Measurements from ENCODE around the gene RNASET2.

Gene RNASET2, protein sequence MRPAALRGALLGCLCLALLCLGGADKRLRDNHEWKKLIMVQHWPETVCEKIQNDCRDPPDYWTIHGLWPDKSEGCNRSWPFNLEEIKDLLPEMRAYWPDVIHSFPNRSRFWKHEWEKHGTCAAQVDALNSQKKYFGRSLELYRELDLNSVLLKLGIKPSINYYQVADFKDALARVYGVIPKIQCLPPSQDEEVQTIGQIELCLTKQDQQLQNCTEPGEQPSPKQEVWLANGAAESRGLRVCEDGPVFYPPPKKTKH

DNA sequence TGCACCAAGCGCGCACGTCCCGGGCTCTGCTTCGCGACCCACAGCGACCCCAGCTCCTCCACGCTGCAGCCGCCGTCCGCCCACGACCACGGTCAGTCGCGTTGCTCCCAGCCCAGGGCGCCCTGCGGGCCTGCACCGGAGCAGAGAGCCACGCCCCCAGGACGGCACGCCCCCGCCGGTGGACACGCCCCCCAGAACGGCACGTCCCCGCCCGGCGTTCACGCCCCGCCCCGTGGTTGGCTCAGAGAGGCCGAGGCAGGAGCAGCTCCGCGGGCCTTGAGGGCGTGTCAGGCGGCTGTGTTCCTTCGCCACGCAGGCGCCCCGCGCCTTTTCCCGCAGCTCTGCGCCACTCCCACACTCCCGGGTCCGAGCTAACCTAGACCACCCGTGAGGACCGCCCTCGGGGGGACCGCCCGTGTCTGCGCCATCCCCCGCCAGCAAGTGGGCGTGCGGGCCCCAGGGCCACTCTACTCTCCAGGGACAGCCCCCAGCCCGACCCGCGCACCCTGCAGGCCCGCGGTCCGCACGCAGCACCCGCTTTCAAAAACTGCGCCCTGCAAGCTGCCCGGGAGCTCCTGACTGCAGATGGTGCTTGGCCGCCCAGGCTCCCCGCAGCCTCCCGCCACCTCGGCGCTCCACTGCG is at the start of gene RNASET2:
TSS of gene RNASET2 (minus strand) at position 107 of the 643 bp plus-strand sequence. CDS start 368 bp downstream, outside the sequence.
- DNase-seq, result peak; percentile 31 to 88

DNA sequence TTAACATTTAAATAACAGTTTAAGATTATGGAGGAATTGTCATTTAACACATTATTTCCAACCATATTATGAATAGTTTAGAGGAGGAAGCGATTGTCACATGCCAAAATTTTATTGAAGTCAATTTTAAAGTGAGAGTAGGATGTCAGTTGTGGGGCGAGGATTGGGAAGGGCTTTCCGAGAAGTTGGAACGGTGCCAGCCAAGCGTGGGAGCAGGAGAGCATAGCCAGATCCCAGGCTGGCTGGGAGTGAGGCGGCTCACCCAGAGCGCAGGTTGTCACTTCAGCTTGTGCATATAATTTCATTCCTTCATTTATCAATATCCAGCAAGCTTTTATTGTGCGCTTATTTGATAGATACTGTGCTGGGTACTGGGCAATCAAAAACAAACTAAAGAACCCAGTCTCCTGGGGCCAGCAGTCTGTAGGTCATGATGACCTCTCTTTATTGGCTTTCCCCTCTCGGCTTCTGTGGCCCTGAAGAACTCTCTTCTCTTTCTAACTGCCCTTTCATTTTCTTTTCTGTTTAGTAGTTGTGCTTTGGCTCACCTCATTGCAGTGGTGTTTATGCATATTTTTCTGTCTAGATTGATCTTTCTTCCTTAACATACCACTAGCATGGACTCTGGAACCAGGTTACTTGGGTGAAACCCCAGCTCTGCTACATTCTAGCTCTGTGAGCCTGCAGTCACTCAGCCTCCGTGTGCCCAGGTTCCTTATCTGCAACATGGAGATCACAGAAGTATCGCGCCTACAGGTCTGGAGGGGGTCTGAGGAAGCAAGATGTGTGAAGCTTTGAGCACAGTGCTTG is 49.2 kb upstream of the RNASET2 start:
- DNase-seq, result peak in 1 of 2 experiments; percentile 3

DNA sequence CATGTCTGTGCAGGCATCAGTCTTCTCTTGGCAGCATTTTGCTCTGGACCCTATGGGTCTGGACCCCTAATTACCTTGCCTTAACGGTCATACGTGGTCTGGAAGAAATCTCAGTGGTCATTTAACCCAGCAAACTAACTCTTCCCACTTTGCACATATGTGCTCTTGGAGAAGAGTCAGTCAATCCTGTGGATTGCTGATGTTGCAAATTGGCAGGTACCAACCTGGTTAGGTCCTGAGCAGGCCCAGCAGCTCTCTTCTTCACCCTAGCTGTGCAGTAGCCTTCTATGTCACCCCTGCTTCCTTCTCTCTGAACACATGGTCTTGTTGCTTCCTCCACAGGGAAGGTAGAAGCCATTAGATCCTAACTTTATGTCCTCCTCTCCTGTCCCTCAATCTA is 44.4 kb upstream of the RNASET2 start:
- no peak for DNase-seq

DNA sequence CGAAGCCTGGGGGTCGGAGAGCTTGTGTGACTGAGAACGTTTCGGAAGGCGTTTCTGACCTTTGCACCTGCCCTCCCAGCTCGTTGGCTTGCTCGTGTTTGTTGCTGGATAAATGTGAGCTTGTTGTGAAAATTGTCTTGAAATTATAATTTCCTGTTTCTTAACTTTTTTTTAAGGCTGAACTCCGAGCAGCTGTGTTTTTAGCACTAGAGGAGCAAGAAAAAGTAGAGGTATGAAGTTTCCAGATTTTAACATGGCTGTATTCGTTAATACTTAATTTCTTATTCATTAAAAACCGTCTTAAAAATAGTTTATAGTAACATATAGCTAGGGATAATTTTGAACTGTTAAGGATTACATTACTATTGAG is 43.5 kb upstream of the RNASET2 start:
- DNase-seq, result no peak

DNA sequence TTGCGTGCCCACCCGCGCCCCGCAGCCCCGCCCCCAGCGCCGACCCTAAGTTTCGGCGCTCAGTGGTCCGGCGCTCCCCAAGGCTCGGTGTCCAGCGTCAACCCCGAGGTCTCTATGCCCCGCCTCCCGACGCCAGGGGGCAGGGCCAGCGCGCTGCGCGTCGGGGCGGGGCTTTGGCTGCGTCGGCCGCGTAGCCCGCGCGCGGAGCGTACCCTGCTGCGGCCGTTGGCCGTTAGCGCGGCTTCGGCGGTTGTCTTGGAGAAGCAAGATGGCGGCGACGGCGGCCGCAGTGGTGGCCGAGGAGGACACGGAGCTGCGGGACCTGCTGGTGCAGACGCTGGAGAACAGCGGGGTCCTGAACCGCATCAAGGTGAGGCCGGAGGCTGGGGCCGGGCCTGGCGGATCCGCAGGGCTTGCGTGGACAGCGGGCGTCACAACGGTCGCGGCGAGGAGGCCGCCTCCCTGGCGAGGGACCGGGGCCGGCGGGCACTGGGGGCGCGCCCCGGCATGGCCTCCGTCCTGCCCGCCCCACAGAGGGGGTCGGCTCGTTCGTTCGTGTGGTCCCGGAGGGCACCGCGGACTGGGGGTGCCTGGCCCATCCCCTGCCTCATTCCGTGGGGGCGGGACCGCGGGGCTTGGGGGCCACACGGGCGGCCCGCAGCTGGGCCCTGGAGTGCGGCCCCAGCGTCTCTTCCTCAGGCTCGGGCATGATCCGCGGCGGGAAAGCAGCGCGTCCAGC is 43.0 kb upstream of the RNASET2 start, which contains the start of gene CEP43:
TSS of gene CEP43 (plus strand) at position 253 of the 739 bp plus-strand sequence. CDS start at position 269, 16 bp downstream.
- peak; percentile 78 to 95 for DNase-seq

DNA sequence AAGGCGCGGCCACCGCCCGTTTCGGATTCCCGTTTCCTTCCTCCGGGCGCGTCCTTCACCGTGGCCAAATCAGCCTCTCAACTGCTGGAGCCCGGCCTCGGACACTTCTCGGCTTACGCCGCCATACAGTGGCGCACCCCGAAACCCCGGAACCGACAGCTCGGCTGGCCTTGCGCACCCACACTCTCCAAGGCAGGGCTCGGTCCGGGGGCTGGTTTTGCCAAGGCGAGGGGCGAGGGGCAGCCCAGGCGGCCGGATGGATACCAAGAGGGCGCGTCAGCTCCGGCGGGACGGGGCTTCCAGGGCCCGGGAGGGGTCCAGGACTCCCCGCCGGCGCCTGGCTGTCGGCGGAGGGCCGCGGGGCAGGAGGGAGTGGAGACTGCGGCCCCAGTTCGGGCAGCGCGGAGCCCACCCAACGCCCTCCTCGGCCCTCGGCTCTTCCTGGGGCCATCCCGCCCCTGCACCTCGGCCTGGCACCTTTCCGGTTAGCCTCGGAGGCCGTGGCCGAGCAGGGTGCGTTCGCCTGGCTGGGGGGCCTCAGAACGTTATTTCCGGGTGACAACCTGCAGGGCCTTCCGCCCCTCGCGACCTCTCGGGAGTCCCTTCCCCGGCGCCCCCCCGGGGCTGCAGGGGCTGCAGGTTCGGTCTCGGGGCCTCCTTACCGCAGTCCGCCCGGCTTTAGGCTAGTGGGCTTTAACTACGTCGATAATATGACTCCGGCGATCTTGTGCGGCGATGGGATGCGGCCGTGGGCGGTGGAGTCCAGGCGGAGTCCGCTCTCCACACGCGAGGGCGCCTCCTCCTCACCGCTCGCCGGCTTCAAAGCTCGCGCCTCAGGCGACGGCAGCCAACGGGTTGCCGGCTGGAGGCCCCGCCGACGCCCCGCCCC is 42.1 kb upstream of the RNASET2 start:
- no peak for DNase-seq

DNA sequence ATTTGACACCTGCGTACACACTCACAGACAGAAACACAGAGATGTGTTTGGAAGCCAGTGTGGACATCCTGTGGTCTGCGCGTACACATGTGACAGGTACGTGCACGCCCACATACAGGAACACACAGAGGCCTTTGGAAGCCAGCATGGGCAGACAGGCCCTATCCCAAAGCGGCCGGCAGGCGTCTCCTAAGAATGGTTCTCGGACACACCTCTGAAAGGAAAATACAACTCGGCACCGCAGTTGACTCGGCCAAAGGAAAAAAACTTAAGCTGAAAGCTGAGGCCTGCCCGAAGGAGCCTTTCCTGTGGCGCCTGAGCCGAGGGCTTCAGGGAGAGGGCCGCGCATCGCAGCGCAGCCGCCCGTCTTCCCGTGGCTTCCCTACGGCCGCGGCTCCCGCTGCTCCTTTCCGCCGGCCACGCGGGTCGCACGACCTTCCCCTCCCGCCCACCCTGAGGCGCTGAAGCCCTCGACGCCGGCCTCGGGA is 41.5 kb upstream of the RNASET2 start:
- peak in 1 of 2 experiments; percentile 12 for DNase-seq

DNA sequence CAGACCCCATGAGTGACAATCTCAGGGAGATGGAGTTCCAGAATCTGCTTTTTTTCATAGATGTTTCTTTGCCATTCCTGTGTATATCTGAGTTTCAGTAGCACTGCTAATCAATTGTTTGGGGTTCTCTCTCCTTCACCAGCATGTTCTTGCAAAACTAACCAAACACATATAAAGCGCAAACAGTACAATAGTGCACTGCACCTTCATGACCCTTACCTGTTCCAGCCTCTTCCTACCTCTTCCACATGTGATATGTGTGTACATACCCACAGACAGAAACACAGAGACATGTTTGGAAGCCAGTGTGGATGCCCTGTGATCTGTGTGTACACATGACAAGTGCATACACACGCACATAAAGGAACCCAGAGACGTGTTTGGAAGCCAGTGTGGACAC is 41.0 kb upstream of the RNASET2 start:
- DNase-seq, result no peak

DNA sequence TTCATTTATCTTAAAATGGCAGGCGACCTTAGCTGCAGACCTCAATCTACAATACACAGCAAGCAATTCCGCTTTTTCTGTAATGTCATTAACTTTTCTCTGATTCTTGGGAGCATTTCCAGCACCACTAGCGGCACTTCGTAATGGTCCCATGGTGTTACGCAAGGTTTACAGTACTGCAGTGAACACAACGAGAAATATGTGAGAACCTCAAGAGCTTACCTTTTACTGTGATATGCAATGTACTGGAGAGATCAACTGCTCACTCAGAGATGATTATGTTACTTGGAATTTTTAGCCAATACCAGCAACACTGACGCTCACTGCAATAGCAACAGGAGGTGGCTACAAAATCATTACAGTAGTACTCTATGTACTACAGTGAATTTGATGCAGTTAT is 40.1 kb upstream of the RNASET2 start:
- DNase-seq, result no peak

DNA sequence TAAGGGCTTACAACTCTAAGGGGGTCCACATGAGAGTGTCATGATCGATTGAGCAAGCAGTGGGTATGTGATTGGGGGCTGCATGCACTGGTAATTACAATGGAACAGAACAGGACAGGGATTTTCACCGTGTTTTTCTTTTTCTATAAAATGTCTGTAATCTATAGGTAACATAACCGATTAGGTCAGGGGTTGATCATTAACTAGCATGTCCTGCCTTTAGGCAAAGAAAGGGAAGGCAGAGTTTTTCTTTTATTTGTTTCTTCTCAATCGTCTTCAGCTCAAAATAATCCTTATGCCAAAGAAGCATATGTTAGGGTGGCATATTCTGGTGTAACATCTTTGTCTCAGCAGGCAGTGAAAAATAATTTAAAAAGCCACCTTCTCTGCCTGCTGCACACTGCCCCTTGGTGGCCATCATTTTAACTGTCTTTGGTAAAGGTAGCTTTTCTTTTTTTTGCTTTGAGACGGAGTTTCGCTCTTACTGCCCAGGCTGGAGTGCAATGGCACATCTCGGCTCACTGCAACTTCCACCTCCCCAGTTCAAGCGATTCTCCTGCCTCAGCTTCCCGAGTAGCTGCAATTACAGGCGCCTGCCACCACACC is 33.2 kb upstream of the RNASET2 start:
- peak in 1 of 2 experiments; percentile 8 for DNase-seq

DNA sequence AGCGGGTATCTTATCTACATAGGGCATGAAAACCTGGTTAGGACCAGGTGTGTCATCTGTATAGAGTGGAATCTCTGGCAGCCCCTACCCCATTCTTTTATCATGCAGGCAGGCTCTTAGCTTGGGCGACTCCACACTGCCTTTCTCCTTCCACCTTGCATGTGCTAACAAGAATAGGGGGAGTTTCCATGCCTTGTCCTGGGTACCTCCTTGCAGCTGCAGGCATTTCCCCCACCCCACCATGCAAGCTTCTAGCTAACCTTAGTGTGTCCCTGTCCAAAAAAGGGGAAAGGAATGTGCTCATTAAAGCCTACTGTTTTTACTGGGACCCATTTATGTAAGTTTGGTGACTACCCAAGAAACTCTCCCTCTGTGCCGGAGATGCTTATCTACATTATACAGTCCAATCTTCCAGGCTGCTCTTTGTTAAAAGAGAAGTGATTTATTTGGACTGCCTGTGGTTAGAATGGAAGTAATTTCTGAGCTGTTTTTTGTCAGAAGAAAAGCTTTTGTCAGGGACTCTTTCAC is 32.4 kb upstream of the RNASET2 start:
- no peak for DNase-seq

DNA sequence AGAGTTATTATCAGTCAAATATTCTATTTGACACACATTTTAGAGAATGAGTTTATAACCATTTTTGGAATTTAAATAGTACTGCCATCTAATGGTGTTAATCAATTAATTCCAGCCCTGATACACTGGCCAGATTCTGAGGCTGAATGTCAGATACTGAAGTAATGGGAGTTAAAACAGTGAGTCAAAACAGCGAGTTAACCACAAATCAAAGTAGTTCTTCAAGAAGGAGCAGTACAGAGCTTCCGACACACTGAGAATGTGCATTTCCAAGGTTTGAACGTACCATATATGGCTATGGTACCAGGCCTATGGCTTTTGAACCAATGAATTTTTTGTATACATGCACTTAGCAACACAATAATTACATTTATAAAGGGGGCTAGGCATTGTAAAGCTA is 31.6 kb upstream of the RNASET2 start:
- DNase-seq, result no peak

DNA sequence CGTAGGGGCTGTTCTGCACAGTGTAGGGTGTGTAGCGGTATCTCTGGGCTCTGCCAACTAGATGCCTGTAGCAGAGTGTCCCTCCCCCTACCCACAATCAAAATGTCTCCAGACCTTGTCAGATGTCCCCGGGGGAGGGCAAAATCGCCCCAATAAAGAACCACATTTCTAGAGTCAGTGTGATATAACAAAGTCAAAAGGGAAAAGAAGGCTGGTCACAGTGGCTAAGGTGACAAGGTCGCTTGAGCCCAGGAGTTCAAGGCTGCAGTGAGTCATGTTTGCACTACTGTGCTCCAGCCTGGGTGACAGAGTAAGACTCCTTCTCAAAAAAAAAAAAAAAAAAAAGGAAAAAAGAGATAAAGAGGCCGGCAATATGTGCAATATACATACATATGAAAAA is 31.1 kb upstream of the RNASET2 start:
- DNase-seq, result no peak

DNA sequence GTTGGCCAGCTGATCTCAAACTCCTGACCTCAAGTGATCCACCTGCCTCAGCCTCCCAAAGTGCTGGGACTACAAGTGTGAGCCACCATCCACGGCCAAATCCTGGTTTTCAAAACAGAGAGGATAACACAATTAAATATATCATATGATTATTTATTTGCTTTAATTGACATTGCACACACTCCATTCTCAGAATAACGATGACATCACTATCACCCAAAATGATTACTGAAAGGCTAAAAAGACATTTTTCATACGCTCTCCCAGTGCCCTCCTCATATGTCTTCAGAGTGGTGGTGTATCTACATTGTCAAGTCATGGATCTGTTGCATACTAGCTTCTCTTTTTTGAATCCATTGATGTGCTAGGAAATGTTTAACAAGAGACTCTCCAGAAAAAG is 24.4 kb upstream of the RNASET2 start:
- no peak for DNase-seq

DNA sequence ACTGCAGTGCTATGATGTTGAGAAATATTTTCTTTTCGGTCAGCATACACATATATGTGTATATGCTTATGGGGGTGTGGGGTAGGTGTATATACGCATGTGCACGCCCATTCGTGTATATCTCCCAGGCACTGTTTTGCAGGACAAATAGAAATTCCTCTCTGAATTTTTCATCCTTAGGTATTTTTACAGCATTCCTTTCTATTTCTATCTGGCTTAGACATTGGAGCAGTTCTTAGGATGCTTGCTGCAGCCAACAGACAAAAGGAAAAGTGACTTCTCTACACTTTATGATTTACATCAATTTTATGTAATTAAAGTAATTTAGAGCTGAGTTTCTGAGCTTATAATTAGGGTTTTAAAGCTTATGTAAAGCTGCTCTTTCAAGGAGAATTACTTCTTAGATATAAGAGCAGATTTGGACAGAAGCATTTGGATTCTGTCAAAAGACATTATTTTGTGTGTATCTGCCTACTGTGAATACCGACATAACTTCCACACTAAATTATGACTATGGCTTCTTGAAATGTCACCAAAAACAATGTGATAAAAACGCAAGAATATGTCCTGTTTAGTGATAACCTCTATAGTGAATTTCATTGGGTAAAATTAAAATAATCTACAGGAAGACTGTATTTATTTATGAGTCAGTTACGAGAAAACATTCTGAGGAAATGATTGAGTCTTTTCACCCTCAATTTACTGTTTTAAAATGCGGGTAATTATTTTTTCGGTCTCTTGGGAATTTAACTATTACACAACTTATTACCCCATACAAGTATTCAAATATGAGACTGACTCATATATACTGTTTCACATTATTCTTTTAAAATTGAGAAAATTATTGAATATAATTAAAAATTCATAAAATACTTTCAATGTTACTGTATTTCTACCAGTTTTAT is 21.5 kb upstream of the RNASET2 start:
- DNase-seq, result no peak

DNA sequence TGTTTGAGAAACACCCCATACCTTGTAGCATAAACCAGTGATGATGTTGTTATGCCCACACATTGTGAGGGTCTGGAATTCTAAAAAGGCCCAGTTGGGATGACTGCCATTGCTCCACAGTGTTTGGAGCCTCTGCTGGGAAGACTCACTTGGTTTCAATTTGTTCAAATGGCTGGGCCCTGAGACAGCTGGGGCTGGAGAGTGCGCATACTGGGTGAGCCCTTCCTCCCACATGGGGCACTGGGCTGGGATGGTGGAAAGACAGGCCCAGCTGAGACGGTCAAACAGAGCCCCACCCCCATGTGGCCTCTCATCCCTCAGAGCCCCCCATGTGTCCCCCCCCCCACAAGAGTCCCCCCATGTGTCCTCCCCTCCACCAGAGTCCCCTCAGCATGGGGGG is 20.3 kb upstream of the RNASET2 start:
- no peak for DNase-seq

DNA sequence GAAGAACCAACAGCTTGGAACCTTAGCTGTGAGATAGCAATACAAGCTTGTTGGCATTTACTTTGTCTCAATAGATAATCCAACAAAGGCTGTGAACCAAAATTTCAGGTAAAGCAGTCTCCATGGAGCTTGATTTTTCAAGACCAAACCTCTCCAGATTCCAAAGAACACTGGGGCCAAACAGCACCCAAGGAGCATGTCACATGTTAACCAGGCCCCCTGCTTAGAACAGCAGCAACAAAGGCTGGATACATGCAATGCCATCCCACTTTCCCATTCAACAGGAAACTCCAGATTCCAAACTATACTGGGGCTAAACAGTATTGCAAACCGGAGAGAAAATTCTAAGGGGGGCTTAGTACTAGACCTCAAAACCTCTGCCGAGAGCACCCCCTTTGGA is 15.8 kb upstream of the RNASET2 start:
- DNase-seq, result no peak

DNA sequence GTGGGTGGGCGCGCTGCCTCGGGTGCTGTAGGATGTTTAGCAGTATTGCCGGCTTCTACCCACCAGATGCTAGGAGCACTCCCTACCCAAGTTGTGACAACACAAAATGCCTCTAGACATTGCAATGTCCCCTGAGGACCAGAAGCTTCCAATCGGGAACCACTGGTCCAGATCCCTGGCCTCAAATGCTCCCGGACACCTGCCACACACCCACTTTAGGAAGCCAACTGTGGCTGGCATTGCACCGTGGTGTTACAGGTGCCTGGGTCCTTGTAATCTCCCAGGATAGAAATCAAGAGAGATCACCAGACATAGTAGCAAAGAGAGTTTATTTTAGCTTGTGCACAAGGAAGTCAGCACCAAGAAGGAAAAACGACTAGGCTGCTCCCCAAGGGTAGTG is 14.9 kb upstream of the RNASET2 start:
- no peak for DNase-seq

DNA sequence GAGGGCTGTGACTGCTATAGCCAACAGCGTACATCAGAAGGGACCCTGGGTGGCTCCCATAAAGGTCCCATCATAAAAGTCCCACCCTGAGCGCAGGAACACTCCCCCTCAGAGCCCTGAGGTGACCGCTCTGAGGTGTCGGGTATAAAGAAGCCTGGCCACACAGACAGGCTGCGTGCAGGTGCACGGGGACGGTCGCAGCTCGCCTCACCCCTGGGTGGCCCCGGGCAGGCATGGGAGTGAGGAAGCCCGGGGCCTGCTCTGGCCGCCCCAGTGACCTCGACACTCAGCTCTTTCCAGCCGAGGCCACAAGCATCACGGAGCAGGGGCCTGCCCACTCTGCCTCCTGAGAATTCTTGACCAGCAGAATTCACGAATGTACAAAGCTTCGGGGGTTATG is 14.4 kb upstream of the RNASET2 start:
- DNase-seq, result no peak

DNA sequence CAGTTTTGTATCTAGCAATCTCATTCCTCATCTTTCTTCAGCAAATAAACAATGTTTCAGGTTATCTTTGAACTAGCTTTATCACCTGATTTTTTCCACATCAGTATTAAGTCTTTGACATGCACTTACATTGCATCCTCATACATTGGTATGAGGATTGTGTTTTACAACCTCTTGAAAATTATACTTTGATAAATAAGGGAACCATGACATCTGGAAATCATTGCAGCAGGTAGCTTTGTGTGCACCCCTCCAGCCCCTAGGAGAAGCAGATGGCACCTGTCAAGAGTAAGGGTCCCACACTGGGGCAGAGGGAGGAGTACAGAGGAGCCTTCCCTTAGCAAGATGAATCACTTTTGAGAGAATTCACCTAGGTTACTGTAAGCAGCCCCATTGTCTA is 13.7 kb upstream of the RNASET2 start:
- no peak for DNase-seq

Measured in NCI-H446 (cell line).